HL-60 (cell line): ENCODE data around the gene RPA1.

Source experiments
- DNase-seq, 2 experiments: peaks; one replicate each; pipeline ENCODE4 v3.0.0-alpha.2; 2010 to 2020; ENCODE audit warnings: low read depth in 1 of 2, low spot score in 1 of 2
- H3K27ac ChIP-seq: fragments of 250-450 bp; sonication (Bioruptor Pico); replicated peaks from 2 replicates; pipeline ENCODE4 v1.5.1; 2020; ENCODE audit warnings: mild to moderate bottlenecking, moderate library complexity
- H3K27me3 ChIP-seq: fragments of 250-450 bp; sonication (Bioruptor Pico); 2 replicates; pipeline ENCODE4 v1.5.1; 2021; ENCODE audit warnings: mild to moderate bottlenecking, moderate library complexity; ENCODE audit not compliant: insufficient read depth, poor library complexity, severe bottlenecking
- H3K4me3 ChIP-seq: replicated peaks from 2 replicates; pipeline ENCODE4 v1.5.1; 2011; ENCODE audit warnings: mild to moderate bottlenecking, control low read depth, low read length; ENCODE audit not compliant: insufficient read depth
- CTCF ChIP-seq: IDR thresholded peaks from one replicate; pipeline ENCODE4 v1.5.1; 2011; ENCODE audit warnings: low read length, control low read depth, inconsistent platforms; ENCODE audit not compliant: insufficient read depth
- GABPA ChIP-seq: IDR thresholded peaks from 2 replicates; pipeline ENCODE4 v1.6.1; 2012; ENCODE audit warnings: low read depth
- POLR2AphosphoS5 ChIP-seq: IDR thresholded peaks from 2 replicates; pipeline ENCODE4 v1.6.1; 2012; ENCODE audit warnings: low read depth
- SPI1 ChIP-seq: IDR thresholded peaks from 2 replicates; pipeline ENCODE4 v1.6.1; 2012; ENCODE audit warnings: low read depth, mild to moderate bottlenecking, borderline replicate concordance
- TF ChIP-seq, protein P1 (sequence below): IDR thresholded peaks from 2 replicates; pipeline ENCODE4 v1.6.1; 2012; ENCODE audit warnings: low read depth; ENCODE audit not compliant: insufficient replicate concordance

RPA1 gene

GRCh38 chr17:1787301-1787902 is 42.4 kb upstream of the RPA1 start:
- Histone ChIP-seq H3K4me3 (no peak overlapping the region), H3K27me3 (no peaks in the 10 kb centered on the region), H3K27ac (no peak overlapping the region)
- DNase-seq: no peak
- TF ChIP-seq POLR2AphosphoS5: no peak
- no peak for TF ChIP-seq CTCF
- TF ChIP-seq, protein P1, sequence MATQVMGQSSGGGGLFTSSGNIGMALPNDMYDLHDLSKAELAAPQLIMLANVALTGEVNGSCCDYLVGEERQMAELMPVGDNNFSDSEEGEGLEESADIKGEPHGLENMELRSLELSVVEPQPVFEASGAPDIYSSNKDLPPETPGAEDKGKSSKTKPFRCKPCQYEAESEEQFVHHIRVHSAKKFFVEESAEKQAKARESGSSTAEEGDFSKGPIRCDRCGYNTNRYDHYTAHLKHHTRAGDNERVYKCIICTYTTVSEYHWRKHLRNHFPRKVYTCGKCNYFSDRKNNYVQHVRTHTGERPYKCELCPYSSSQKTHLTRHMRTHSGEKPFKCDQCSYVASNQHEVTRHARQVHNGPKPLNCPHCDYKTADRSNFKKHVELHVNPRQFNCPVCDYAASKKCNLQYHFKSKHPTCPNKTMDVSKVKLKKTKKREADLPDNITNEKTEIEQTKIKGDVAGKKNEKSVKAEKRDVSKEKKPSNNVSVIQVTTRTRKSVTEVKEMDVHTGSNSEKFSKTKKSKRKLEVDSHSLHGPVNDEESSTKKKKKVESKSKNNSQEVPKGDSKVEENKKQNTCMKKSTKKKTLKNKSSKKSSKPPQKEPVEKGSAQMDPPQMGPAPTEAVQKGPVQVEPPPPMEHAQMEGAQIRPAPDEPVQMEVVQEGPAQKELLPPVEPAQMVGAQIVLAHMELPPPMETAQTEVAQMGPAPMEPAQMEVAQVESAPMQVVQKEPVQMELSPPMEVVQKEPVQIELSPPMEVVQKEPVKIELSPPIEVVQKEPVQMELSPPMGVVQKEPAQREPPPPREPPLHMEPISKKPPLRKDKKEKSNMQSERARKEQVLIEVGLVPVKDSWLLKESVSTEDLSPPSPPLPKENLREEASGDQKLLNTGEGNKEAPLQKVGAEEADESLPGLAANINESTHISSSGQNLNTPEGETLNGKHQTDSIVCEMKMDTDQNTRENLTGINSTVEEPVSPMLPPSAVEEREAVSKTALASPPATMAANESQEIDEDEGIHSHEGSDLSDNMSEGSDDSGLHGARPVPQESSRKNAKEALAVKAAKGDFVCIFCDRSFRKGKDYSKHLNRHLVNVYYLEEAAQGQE: no peak
- TF ChIP-seq GABPA: no peak
- TF ChIP-seq SPI1: no peak

DNA sequence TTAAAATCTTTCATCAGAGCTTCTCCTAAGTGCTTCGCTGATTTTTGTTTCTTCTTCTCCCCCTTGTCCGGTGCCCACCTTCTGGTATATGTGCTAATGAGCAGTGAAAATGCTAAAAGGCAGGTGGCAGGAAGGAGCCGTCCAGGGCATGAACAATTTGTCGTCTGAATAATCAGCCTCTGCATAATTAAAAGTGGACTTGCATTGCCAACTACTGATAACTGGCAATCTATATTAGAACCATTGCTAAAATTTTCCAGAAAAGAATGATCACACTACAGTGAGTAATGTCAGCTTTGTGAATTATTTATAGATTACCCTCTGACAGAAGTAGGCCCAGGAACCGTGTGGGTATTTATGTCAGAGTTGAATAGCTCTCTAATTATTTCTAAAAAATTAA is 39.9 kb upstream of the RPA1 start:
- H3K4me3 ChIP-seq: no peak overlapping the region
- no peaks in the 10 kb centered on the region for H3K27me3 ChIP-seq
- DNase-seq: no peak
- no peak overlapping the region for H3K27ac ChIP-seq
- TF ChIP-seq CTCF (no peak), GABPA (no peak), POLR2AphosphoS5 (no peak), SPI1 (no peak)
- TF ChIP-seq, protein P1: no peak

GRCh38 chr17:1792495-1793446 is 37.0 kb upstream of the RPA1 start:
- no peaks in the 10 kb centered on the region for H3K27me3 ChIP-seq
- no peak for DNase-seq
- TF ChIP-seq CTCF (no peak), GABPA (no peak)
- no peak overlapping the region for H3K27ac ChIP-seq
- H3K4me3 ChIP-seq: no peak overlapping the region
